ENCODE data around the gene MCRIP2. TPM values are rescaled to one million over a fixed set of nuclear protein-coding genes. Genes with fewer than 3 reads are reported as not detected.
A peak's percentile ranks its signal among the peaks of the same experiment; 100 is the strongest.

The MCRIP2 gene
- total RNA-seq, 6 donors from 2014 or later, result 34.9 to 85.7 (median 53.3) TPM

- H3K27ac ChIP-seq, result peak overlapping the region; percentile 69 to 89 (median 87)
- H3K4me3 ChIP-seq, result peak overlapping the region in 2 of 4 donors; percentile 100
- WGBS, 2 donors, result 81 to 89% methylated on average over 9 to 20 of the region's 22 CpGs
These were observed 25.6 kb downstream of the MCRIP2 start for GRCh38 chr16:667113-667779.

GRCh38 chr16:667780-668518 lies 26.3 kb downstream of the MCRIP2 start, which contains the start of gene RHOT2:
TSS of gene RHOT2 (plus strand) at chr16:668132. CDS start at chr16:668200, 68 bp downstream.
- 0 to 1% methylated on average over 5 to 54 of the region's 78 CpGs for WGBS, 2 donors
- TF ChIP-seq EP300 (IDR thresholded peaks at IDR 0.05), result peak in 1 of 4 donors; percentile 46
- peak; percentile 79 to 87 for TF ChIP-seq POLR2AphosphoS5 (IDR thresholded peaks at IDR 0.05)
- peak; percentile 86 to 98 (median 97) for TF ChIP-seq CTCF (IDR thresholded peaks at IDR 0.05)
- peak in 1 of 4 donors; percentile 85 for TF ChIP-seq POLR2A (IDR thresholded peaks at IDR 0.05)

More at GRCh38 chr16:667113-667779, 25.6 kb downstream of the MCRIP2 start:
- ATAC-seq (ENCODE audit: low FRiP score in 2 of 2) (no peak), DNase-seq (peak in 1 of 2 donors; percentile 74)
- Histone ChIP-seq H3K9me3 (no peaks in the 10 kb centered on the region), H3K4me1 (peaks cover 15 to 21% (median 16%) of the 10 kb centered on the region in 4 donors), H3K36me3 (peaks cover 15 to 33% (median 31%) of the 10 kb centered on the region in 4 donors), H3K27me3 (no peaks in the 10 kb centered on the region)
- no peak for TF ChIP-seq POLR2AphosphoS5 (IDR thresholded peaks at IDR 0.05)
- no peak for TF ChIP-seq CTCF (IDR thresholded peaks at IDR 0.05)
- no peak for TF ChIP-seq POLR2A (IDR thresholded peaks at IDR 0.05)
- TF ChIP-seq EP300 (IDR thresholded peaks at IDR 0.05), result no peak

GRCh38 chr16:668519-669171 lies 27.0 kb downstream of the MCRIP2 start:
- Histone ChIP-seq H3K9me3 (no peaks in the 10 kb centered on the region), H3K36me3 (peaks cover 24 to 47% (median 45%) of the 10 kb centered on the region in 4 donors), H3K27me3 (no peaks in the 10 kb centered on the region), H3K4me3 (peak overlapping the region; percentile 87 to 100 (median 100)), H3K4me1 (peaks cover 15 to 21% (median 16%) of the 10 kb centered on the region in 4 donors), H3K27ac (peak overlapping the region; percentile 69 to 89 (median 87))
- ATAC-seq (ENCODE audit: low FRiP score in 2 of 2) (peak in 1 of 2 donors; percentile 1), DNase-seq (peak in 1 of 2 donors; percentile 82)
- WGBS, 2 donors, result 0 to 7% methylated on average over 2 to 23 of the region's 50 CpGs
- TF ChIP-seq POLR2A (IDR thresholded peaks at IDR 0.05) (no peak), EP300 (IDR thresholded peaks at IDR 0.05) (no peak), POLR2AphosphoS5 (IDR thresholded peaks at IDR 0.05) (no peak), CTCF (IDR thresholded peaks at IDR 0.05) (no peak)

More at GRCh38 chr16:667780-668518, 26.3 kb downstream of the MCRIP2 start, which contains the start of gene RHOT2:
- Histone ChIP-seq H3K9me3 (no peaks in the 10 kb centered on the region), H3K4me1 (peaks cover 15 to 21% (median 16%) of the 10 kb centered on the region in 4 donors), H3K27me3 (no peaks in the 10 kb centered on the region), H3K27ac (peak within 1 kb of the TSS; percentile 69 to 89 (median 87)), H3K36me3 (peaks cover 19 to 40% (median 38%) of the 10 kb centered on the region in 4 donors), H3K4me3 (peak within 1 kb of the TSS; percentile 87 to 100 (median 100))
- ATAC-seq (ENCODE audit: low FRiP score in 2 of 2) (peak; percentile 95 to 97), DNase-seq (peak; percentile 95 to 99)

- no peaks in the 10 kb centered on the region for H3K27me3 ChIP-seq
- no peak for ATAC-seq (ENCODE audit: low FRiP score in 2 of 2)
- peak in 1 of 2 donors; percentile 67 for DNase-seq
- WGBS, 2 donors, result 88 to 99% methylated on average over 9 to 13 of the region's 13 CpGs
- no peak overlapping the region for H3K27ac ChIP-seq
- no peak overlapping the region for H3K4me3 ChIP-seq
- H3K4me1 ChIP-seq, result peaks cover 15 to 28% (median 18%) of the 10 kb centered on the region in 4 donors
- H3K9me3 ChIP-seq, result no peaks in the 10 kb centered on the region
- H3K36me3 ChIP-seq, result peaks cover 24 to 52% (median 46%) of the 10 kb centered on the region in 4 donors
- TF ChIP-seq CTCF (IDR thresholded peaks at IDR 0.05), result no peak
- no peak for TF ChIP-seq POLR2A (IDR thresholded peaks at IDR 0.05)
- TF ChIP-seq EP300 (IDR thresholded peaks at IDR 0.05), result no peak
- no peak for TF ChIP-seq POLR2AphosphoS5 (IDR thresholded peaks at IDR 0.05)
These were observed 28.0 kb downstream of the MCRIP2 start for GRCh38 chr16:669666-670065.

Measured in upper lobe of left lung (tissue), 6 donors.